Keratinocyte (primary cell): Measurements from ENCODE around the gene ISM1. TPM values are rescaled to one million over a fixed set of nuclear protein-coding genes. Genes with fewer than 3 reads are reported as not detected.

Experiments used
- DNase-seq: peaks from one replicate; pipeline ENCODE4 v3.0.0-alpha.2; 2011; ENCODE audit warnings: low read depth, missing footprints, low spot score
- FAIRE-seq: peaks from 2 replicates; lab custom pipeline; 2011; peaks lifted over from hg19 to GRCh38; lab: Jason Lieb, UNC
- H2AFZ ChIP-seq: 2 replicates; pipeline ENCODE4 v1.6.0; 2012; ENCODE audit warnings: low read length, control low read depth, inconsistent platforms; ENCODE audit not compliant: control insufficient read depth
- H3K27ac ChIP-seq: 2 replicates; pipeline ENCODE4 v1.5.1; 2011; ENCODE audit warnings: low read length; ENCODE audit not compliant: control insufficient read depth, insufficient read depth
- H3K27me3 ChIP-seq: 3 replicates; pipeline ENCODE4 v1.6.0; 2011; ENCODE audit warnings: low read length; ENCODE audit not compliant: control insufficient read depth, insufficient read depth; ENCODE audit errors: extremely low read depth
- H3K36me3 ChIP-seq, 2 experiments: 2 replicates in 1 of 2; 3 replicates in 1 of 2; pipeline ENCODE4 v1.5.1; 2011; ENCODE audit warnings: low read length in 2 of 2, mild to moderate bottlenecking in 1 of 2; ENCODE audit not compliant: control insufficient read depth in 2 of 2, insufficient read depth in 2 of 2; ENCODE audit errors: extremely low read depth in 1 of 2
- H3K4me1 ChIP-seq: 3 replicates; pipeline ENCODE4 v1.5.1; 2011; ENCODE audit warnings: low read length; ENCODE audit not compliant: control insufficient read depth, insufficient read depth; ENCODE audit errors: extremely low read depth
- H3K4me2 ChIP-seq: 3 replicates; pipeline ENCODE4 v1.6.0; 2011; ENCODE audit warnings: low read depth, low read length; ENCODE audit not compliant: control insufficient read depth, insufficient read depth; ENCODE audit errors: extremely low read depth
- H3K4me3 ChIP-seq, 3 experiments: fragments of 200-600 bp in 1 of 3; sonication (generic) in 1 of 3; 2 replicates in 2 of 3; 3 replicates in 1 of 3; pipeline ENCODE4 v1.5.1; 2011 to 2016; ENCODE audit warnings: low read length in 3 of 3, mild to moderate bottlenecking in 3 of 3, control low read depth in 2 of 3, inconsistent platforms in 1 of 3, low read depth in 1 of 3, mixed read lengths in 1 of 3, mixed run types in 1 of 3, moderate library complexity in 1 of 3; ENCODE audit not compliant: control insufficient read depth in 2 of 3, insufficient read depth in 2 of 3; ENCODE audit errors: extremely low read depth in 1 of 3
- H3K79me2 ChIP-seq: 2 replicates; pipeline ENCODE4 v1.6.0; 2012; ENCODE audit warnings: low read length; ENCODE audit not compliant: control insufficient read depth, insufficient read depth
- H3K9ac ChIP-seq: 3 replicates; pipeline ENCODE4 v1.6.0; 2011; ENCODE audit warnings: low read length; ENCODE audit not compliant: control insufficient read depth, insufficient read depth; ENCODE audit errors: extremely low read depth
- H3K9me1 ChIP-seq: 3 replicates; pipeline ENCODE4 v1.6.0; 2011; ENCODE audit warnings: low read length; ENCODE audit not compliant: control insufficient read depth, insufficient read depth; ENCODE audit errors: extremely low read depth
- H3K9me3 ChIP-seq: 2 replicates; pipeline ENCODE4 v1.5.1; 2012; ENCODE audit warnings: low read depth, low read length; ENCODE audit not compliant: control insufficient read depth
- H4K20me1 ChIP-seq: 3 replicates; pipeline ENCODE4 v1.6.0; 2011; ENCODE audit warnings: low read length; ENCODE audit not compliant: control insufficient read depth, insufficient read depth; ENCODE audit errors: extremely low read depth
- CTCF ChIP-seq, 3 experiments: IDR thresholded peaks in 1 of 3; conservative IDR thresholded peaks in 1 of 3; optimal IDR thresholded peaks in 1 of 3; 2 replicates in 2 of 3; 3 replicates in 1 of 3; pipeline versions ENCODE3 to v1.5.1; 2011; ENCODE audit warnings: low read length in 3 of 3, mild to moderate bottlenecking in 3 of 3, moderate library complexity in 2 of 3, control low read depth in 1 of 3, inconsistent platforms in 1 of 3; ENCODE audit not compliant: insufficient read depth in 2 of 3; ENCODE audit errors: extremely low read depth in 1 of 3
- EZH2 ChIP-seq: IDR thresholded peaks from one replicate; pipeline ENCODE4 v1.6.1; 2012; ENCODE audit warnings: inconsistent platforms, mild to moderate bottlenecking, low read length, moderate library complexity
- dilution Hi-C: fragments of 300-500 bp; cut with MboI; formaldehyde crosslinking; loops from one replicate; pipeline ENCODE4 v1.7.0; 2020; ENCODE audit warnings: low sequenced_read_pairs; ENCODE audit not compliant: extremely low pct_ligation_motif_present
- polyA plus RNA-seq, 5 experiments: library from polyadenylated mRNA; depleted of rRNA in 3 of 5; stranded (reverse) in 3 of 5; stranded (forward) in 1 of 5; unstranded in 1 of 5; fragments of >200 nt; gene quantifications; 1 replicate in 1 of 5; 2 replicates in 3 of 5; 3 replicates in 1 of 5; pipeline versions ENCODE4 v1.2.1 to v1.2.3, GENCODE V29; 2011 to 2012; ENCODE audit warnings: missing spikeins in 2 of 5, low read depth in 1 of 5, low replicate concordance in 1 of 5

Gene ISM1
- polyA plus RNA-seq, 1 donor (not counting 4 experiments of a cell fraction or from before 2014, with no cell fraction given): 3.3 TPM

GRCh38 chr20:13288357-13288756 lies 67.3 kb downstream of the ISM1 start:
- Histone ChIP-seq H3K4me2 (no peak overlapping the region), H3K9ac (no peak overlapping the region), H3K27me3 (no peaks in the 10 kb centered on the region), H3K27ac (no peak overlapping the region), H3K4me1 (peaks cover 30% of the 10 kb centered on the region), H3K4me3 (no peak overlapping the region), H2AFZ (no peak overlapping the region), H3K9me3 (no peaks in the 10 kb centered on the region), H3K36me3 (no peaks in the 10 kb centered on the region), H3K9me1 (no peaks in the 10 kb centered on the region), H4K20me1 (no peaks in the 10 kb centered on the region), H3K79me2 (no peaks in the 10 kb centered on the region)
- dilution Hi-C loops: no loop called here
- no peak for DNase-seq
- TF ChIP-seq CTCF (optimal IDR thresholded peaks at IDR 0.05 in 1 of 3, IDR thresholded peaks at IDR 0.05 in 1 of 3, conservative IDR thresholded peaks at IDR 0.05 in 1 of 3; ENCODE audit: extremely low read depth in 1 of 3, insufficient read depth in 2 of 3, low read length in 3 of 3): no peak
- TF ChIP-seq EZH2: no peak
- no peak for FAIRE-seq

- dilution Hi-C loops: no loop called here
Measured at GRCh38 chr20:13289031-13289430, 68.0 kb downstream of the ISM1 start.

More at GRCh38 chr20:13289031-13289430, 68.0 kb downstream of the ISM1 start:
- Histone ChIP-seq H3K4me1 (peaks cover 30% of the 10 kb centered on the region), H3K79me2 (no peaks in the 10 kb centered on the region), H4K20me1 (no peaks in the 10 kb centered on the region), H3K4me3 (no peak overlapping the region), H3K4me2 (no peak overlapping the region), H2AFZ (no peak overlapping the region), H3K9ac (no peak overlapping the region), H3K9me1 (no peaks in the 10 kb centered on the region), H3K27me3 (no peaks in the 10 kb centered on the region), H3K36me3 (no peaks in the 10 kb centered on the region), H3K27ac (no peak overlapping the region), H3K9me3 (no peaks in the 10 kb centered on the region)
- no peak for DNase-seq
- TF ChIP-seq EZH2: no peak
- TF ChIP-seq CTCF (optimal IDR thresholded peaks at IDR 0.05 in 1 of 3, IDR thresholded peaks at IDR 0.05 in 1 of 3, conservative IDR thresholded peaks at IDR 0.05 in 1 of 3; ENCODE audit: extremely low read depth in 1 of 3, insufficient read depth in 2 of 3, low read length in 3 of 3): no peak
- FAIRE-seq: no peak
